Measurements from ENCODE around the gene LAMTOR5.

Gene LAMTOR5

DNA sequence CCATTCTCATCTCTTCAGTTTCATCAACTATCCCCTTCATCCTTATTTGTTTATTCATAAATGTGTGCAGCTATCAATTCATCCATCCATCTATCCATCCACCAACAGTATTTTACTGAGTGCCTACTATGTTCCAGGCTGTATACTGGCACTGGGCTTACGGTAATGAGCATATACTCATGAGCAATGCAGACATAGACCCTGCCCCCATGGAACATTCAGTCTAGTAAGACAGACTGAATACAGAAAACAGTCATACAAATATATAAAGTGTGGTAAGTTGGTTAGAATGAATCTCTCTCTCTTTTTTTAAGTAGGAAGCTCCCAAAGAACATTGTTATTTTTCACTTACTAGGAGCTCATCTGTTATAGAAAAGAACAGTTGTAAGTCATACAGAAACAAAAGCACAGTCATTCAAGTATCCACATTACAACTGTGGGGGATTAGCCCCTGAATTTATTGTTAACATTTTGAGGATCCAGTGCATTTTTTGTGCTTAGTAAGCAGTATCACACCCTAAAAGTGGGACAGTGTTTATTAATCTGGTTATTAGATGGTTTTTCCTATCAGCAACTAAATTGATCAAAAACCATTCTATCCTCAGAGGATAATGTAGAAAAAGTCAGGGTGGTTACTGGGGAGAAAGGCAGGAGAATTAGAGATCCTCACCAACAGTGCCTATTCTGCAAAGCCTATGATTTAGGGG, 20.3 kb downstream of the LAMTOR5 start:
- DNase-seq (ENCODE audit: low spot score): no peak

GRCh38 chr1:110385369-110385768, 22.1 kb downstream of the LAMTOR5 start:
- DNase-seq (ENCODE audit: low spot score): no peak

- DNase-seq (ENCODE audit: low spot score): no peak
These were observed 22.7 kb downstream of the LAMTOR5 start for GRCh38 chr1:110384581-110385321.

DNA sequence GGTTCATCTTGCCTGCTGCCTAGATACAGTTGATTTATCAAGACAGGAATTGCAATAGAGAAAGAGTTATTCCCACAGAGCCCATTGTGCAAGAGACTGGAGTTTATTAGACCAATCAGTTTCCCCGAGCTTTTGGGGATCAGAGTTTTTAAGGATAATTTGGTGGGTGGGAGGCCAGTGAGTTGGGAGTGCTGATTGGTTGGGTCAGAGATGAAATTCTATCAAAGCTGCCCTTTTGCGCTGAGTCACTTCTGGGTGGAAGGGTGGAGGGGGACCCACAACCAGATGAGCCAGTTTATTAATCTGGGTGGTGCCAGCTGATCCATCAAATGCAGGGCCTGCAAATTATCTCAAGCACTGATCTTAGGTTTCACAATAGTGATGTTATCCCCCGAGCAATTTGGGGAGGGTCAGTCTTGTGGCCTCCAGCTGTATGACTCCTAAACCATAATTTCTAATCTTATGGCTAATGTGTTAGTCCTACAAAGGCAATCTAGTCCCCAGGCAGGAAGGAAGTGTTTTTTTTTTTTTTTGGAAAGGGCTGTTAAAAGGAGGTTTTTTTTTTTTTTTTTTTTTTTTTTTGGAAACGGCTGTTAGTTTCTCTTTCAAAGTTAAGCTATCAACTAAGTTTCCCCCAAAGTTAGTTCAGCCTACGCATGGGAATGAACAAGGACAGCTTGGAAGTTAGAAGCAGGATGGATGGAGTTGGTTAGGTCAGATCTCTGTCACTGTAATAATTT, 24.1 kb downstream of the LAMTOR5 start:
- no peak for DNase-seq (ENCODE audit: low spot score)

- no peak for DNase-seq (ENCODE audit: low spot score)
These were observed 26.7 kb downstream of the LAMTOR5 start for GRCh38 chr1:110380672-110381283.

DNA sequence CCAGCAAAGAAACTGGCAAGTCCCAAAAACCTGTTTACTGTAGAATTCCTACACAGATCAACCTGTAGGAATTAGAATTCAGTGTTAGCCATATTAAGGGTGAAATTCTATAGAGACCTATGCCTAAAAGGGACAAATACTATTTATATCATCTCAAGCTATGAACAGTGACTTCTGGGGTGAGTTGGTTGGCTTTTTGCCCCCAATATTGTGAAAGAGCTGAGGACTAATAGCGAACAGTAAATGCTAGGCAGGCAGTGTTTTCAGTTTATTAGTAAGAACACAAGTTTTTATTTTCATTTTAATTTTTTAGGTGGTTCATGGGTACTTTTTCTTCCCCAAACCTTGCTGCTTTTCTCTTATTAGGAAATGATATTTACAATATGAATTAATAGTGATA, 32.0 kb downstream of the LAMTOR5 start:
- no peak for DNase-seq (ENCODE audit: low spot score)

DNA sequence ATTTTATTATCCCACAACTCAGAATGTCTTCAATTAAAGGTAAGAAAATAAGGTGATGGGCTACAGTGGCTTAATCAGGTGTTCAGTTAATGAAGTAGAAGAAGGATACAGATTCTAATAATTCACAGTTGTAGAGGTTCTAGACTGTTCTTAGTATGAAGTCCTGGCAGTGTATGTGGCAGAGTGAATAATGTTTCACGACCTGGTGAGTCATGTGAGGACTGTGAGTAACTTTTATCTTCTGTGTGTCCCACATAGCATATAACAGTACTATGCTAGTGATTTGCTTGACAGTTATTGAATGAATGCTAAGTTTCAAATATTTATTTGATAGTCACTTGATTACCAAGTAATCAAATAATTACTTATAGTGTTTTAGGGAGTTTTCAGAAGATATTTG, 36.7 kb downstream of the LAMTOR5 start:
- no peak for DNase-seq (ENCODE audit: low spot score)

DNA sequence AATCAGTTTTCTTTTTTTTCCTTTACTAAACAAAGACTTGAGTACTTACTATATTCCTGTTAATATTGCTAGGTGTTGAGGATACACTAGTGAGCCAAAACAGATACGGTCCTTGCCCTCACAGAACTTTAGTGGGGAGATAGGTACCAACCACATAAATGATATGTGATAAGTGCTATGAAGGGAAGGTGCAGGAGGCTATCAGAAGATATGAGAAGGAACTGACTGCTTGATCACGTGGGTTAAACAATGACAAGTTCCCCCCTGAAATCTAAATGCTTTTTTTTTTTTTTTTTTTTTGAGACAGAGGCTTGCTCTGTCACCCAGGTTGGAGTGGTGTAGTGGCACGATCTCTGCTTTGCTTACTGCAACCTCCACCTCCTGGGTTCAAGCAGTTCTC, 43.3 kb downstream of the LAMTOR5 start:
- no peak for DNase-seq (ENCODE audit: low spot score)

- DNase-seq (ENCODE audit: low spot score): no peak
These were observed 45.6 kb downstream of the LAMTOR5 start for GRCh38 chr1:110361856-110362255.

- DNase-seq (ENCODE audit: low spot score): no peak
These were observed 47.1 kb downstream of the LAMTOR5 start for GRCh38 chr1:110360431-110360830.

GRCh38 chr1:110356379-110356778, 51.1 kb downstream of the LAMTOR5 start:
- DNase-seq (ENCODE audit: low spot score): no peak

DNA sequence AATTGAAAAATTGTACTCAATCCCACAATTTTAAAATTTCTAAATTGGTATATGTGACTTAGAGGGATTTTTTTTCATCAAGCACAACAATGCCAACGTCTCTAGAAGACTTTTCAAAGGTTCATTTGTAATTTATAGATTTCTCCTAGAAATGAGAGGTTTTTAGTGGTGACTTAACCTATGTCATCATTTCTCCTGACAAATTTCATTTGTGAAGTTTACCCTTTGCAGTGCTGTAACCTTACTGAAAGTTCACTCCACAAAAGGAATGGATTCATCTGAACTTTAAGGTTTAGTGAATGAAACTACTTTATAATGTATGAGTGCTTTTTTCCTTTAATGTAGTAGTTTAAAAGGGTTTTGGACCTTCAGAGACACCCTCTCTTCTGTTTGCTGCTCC, 52.2 kb downstream of the LAMTOR5 start:
- DNase-seq (ENCODE audit: low spot score): no peak
